ENCODE measurements around the gene CAPZB. TPM values are rescaled to one million over a fixed set of nuclear protein-coding genes. Genes with fewer than 3 reads are reported as not detected.

The CAPZB gene
- total RNA-seq, 1 experiment from 2014 or later = 198 TPM

DNA sequence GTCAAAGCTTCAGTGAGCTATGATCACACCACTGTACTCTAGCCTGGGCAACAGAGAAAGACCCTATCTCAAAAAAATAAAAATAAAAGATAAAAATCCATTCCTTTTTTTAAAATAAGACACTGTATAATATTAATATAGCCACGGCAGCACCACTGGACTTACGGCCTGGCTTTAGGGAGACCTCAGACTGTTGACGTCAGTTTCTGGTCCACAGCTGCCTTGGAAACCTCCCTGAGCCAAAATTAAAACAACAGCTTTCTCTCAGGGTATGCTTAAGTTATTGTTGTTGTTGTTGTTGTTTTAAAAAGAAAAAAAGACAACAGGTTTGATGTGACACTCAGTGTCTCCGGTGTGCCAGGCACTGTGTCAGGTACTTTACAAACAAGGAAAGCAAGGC, 42.0 kb downstream of the CAPZB start:
- no TSS peak for BruUV-seq (replicated peaks)
- H3K9me3 Mint-ChIP-seq (ENCODE audit: low read depth, unreplicated experiment) = no peaks in the 10 kb centered on the region
- CTCF ChIA-PET = no interaction called here
- TF ChIP-seq, protein P1, sequence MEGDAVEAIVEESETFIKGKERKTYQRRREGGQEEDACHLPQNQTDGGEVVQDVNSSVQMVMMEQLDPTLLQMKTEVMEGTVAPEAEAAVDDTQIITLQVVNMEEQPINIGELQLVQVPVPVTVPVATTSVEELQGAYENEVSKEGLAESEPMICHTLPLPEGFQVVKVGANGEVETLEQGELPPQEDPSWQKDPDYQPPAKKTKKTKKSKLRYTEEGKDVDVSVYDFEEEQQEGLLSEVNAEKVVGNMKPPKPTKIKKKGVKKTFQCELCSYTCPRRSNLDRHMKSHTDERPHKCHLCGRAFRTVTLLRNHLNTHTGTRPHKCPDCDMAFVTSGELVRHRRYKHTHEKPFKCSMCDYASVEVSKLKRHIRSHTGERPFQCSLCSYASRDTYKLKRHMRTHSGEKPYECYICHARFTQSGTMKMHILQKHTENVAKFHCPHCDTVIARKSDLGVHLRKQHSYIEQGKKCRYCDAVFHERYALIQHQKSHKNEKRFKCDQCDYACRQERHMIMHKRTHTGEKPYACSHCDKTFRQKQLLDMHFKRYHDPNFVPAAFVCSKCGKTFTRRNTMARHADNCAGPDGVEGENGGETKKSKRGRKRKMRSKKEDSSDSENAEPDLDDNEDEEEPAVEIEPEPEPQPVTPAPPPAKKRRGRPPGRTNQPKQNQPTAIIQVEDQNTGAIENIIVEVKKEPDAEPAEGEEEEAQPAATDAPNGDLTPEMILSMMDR (IDR thresholded peaks at IDR 0.05; ENCODE audit: unreplicated experiment) = no peak
- H3K36me3 Mint-ChIP-seq (ENCODE audit: insufficient read depth, unreplicated experiment) = peaks cover 10% of the 10 kb centered on the region
- no peak for DNase-seq
- intact Hi-C loops (cut with micrococcal nuclease; ENCODE audit: unreplicated experiment) = no loop called here
- H3K27ac Mint-ChIP-seq (ENCODE audit: unreplicated experiment) = no peak overlapping the region
- peaks cover 35% of the 10 kb centered on the region for H3K4me1 Mint-ChIP-seq (ENCODE audit: low read depth, unreplicated experiment)
- no peak overlapping the region for H3K4me3 Mint-ChIP-seq (ENCODE audit: low read depth, unreplicated experiment)
- H3K27me3 Mint-ChIP-seq (ENCODE audit: unreplicated experiment) = no peaks in the 10 kb centered on the region

DNA sequence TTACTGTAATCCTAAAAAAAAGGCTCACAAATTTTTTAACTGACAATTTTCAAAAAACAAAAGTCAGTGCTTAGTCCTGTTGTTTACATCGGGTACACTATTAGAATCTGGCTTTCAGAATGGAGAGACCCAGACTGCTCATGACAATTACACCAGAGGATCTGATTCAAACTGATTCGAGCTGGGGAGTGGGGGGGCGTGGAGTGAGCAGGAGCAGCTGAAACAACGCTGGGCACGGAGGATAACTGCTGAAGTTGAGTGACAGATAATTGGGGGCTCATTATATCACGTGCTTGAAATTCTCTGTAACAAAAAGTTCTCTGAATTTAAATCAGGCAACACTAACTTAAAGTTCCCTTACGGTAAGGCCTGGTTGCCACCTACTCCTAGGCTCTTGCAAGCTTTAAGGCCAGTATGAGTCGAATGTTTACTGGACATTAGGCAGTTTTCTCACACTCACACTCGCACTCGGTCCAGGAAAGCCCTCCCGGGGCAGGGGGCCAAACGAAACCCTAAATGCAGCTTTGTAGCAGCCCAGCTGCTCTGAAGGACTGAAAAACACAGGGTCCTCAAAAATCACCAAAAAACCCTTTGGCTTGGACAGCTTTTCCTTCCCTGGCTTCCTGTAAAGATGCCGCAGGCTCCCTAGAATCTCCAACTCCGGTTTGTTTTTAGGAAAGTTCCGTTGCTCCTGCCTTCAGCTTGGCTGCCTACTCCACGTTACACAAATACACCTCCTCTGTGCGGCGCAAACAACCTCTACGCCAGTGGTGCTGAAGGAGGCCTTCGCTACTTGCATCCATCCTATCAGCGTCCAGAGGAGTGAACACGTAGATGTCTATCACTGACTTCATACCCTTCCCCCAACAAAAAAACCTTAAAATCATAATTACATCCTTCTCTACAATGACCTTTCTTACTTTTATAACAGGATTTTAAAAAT, 42.9 kb downstream of the CAPZB start:
- peaks cover 10% of the 10 kb centered on the region for H3K36me3 Mint-ChIP-seq (ENCODE audit: insufficient read depth, unreplicated experiment)
- intact Hi-C loops (cut with micrococcal nuclease; ENCODE audit: unreplicated experiment) = no loop called here
- no TSS peak for BruUV-seq (replicated peaks)
- TF ChIP-seq, protein P1 (IDR thresholded peaks at IDR 0.05; ENCODE audit: unreplicated experiment) = no peak
- H3K27ac Mint-ChIP-seq (ENCODE audit: unreplicated experiment) = no peak overlapping the region
- H3K4me1 Mint-ChIP-seq (ENCODE audit: low read depth, unreplicated experiment) = peaks cover 41% of the 10 kb centered on the region
- DNase-seq = no peak
- CTCF ChIA-PET = interaction anchor here (1.0 kb wide), 1 partner anchor 29 kb away, joined by 3 read pairs; no protein-coding TSS in a partner anchor
- no peaks in the 10 kb centered on the region for H3K27me3 Mint-ChIP-seq (ENCODE audit: unreplicated experiment)
- no peak overlapping the region for H3K4me3 Mint-ChIP-seq (ENCODE audit: low read depth, unreplicated experiment)
- no peaks in the 10 kb centered on the region for H3K9me3 Mint-ChIP-seq (ENCODE audit: low read depth, unreplicated experiment)

DNA sequence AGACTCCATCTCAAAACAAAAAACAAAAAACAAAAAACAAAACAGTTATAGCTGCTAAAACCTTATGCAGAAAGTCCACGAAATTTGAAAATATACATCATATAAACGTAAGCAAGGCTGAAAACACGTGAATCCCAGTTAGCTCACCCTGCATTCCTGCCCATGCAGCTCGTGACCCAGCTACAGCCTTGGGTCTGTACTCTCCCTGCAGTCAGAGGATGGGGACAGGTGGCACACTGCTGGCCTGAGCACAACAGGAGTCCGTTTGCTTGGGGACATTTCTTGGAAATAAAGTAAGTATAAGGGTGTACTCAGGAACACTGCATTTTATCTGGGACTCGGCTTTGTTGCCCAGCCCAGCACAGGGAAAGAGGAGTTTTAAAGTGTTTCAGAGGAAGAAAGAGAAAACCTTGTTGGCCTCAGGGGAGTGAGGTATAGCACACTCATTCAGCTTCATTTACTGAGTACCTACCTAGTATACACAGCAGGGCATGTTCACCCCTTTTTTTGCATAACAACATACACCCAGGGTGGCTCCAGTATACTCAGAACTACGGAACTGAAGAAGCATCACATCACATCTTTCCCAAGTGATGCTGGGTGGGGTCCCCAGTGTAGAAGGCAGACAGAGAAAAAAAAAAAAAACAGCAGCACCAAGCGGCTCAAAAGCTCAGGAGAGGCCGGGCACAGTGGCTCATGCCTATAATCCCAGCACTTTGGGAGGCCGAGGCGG, 44.1 kb downstream of the CAPZB start:
- Mint-ChIP-seq H3K36me3 (ENCODE audit: insufficient read depth, unreplicated experiment) (peaks cover 10% of the 10 kb centered on the region), H3K4me3 (ENCODE audit: low read depth, unreplicated experiment) (peak overlapping the region; percentile 36), H3K9me3 (ENCODE audit: low read depth, unreplicated experiment) (no peaks in the 10 kb centered on the region), H3K27ac (ENCODE audit: unreplicated experiment) (no peak overlapping the region), H3K27me3 (ENCODE audit: unreplicated experiment) (no peaks in the 10 kb centered on the region), H3K4me1 (ENCODE audit: low read depth, unreplicated experiment) (peaks cover 49% of the 10 kb centered on the region)
- CTCF ChIA-PET = interaction anchor here (0.6 to 1.5 kb wide), 2 partner anchors 11 to 12 kb away, joined by 3 to 4 read pairs; no protein-coding TSS in a partner anchor
- BruUV-seq (replicated peaks) = no TSS peak
- TF ChIP-seq, protein P1 (IDR thresholded peaks at IDR 0.05; ENCODE audit: unreplicated experiment) = no peak
- intact Hi-C loops (cut with micrococcal nuclease; ENCODE audit: unreplicated experiment) = no loop called here
- no peak for DNase-seq

DNA sequence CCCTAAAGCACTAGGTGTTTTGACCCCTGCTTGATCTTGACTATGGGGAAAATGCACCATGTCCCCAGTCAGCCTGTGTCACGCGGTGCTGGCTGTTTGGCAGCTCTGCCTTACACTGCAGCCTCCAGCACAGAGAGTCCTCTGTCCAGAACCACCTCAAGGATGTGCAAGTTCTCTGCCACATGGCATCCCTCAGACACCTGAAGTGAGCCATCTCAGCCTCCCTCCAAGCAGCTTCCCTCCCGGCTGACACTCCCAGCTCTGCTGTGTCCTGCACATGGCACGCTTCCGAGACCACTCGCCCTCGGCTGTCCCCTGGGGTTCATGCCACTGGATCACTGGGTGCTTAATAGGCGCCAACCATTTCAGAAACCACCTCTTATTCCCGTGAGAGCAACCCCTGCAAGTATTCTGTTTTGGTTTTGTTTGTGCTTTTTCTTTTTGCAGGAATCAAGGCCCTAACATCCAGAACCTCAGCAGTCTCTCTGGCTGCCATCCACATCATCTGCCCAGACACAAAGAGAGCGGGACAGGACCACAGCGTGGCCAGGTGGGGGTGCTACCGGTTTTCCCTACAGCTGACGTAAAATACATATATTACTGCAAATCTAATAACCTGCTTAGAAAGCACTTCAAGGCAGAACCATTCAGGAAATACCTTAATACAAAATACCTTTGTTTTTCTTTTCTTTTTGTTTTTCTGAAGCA, 45.7 kb downstream of the CAPZB start:
- H3K36me3 Mint-ChIP-seq (ENCODE audit: insufficient read depth, unreplicated experiment) = peaks cover 5% of the 10 kb centered on the region
- CTCF ChIA-PET = interaction anchor here (1.5 kb wide), 1 partner anchor 10 kb away, joined by 4 read pairs; no protein-coding TSS in a partner anchor
- no peaks in the 10 kb centered on the region for H3K9me3 Mint-ChIP-seq (ENCODE audit: low read depth, unreplicated experiment)
- no peaks in the 10 kb centered on the region for H3K27me3 Mint-ChIP-seq (ENCODE audit: unreplicated experiment)
- TF ChIP-seq, protein P1 (IDR thresholded peaks at IDR 0.05; ENCODE audit: unreplicated experiment) = no peak
- peaks cover 39% of the 10 kb centered on the region for H3K4me1 Mint-ChIP-seq (ENCODE audit: low read depth, unreplicated experiment)
- BruUV-seq (replicated peaks) = no TSS peak
- no peak overlapping the region for H3K4me3 Mint-ChIP-seq (ENCODE audit: low read depth, unreplicated experiment)
- intact Hi-C loops (cut with micrococcal nuclease; ENCODE audit: unreplicated experiment) = no loop called here
- no peak overlapping the region for H3K27ac Mint-ChIP-seq (ENCODE audit: unreplicated experiment)
- DNase-seq = no peak
